ENCODE data around the gene CREB5.

The CREB5 gene

GRCh38 chr7:28621369-28621841 lies 209.1 kb downstream of the CREB5 start:
- no peak for DNase-seq

- DNase-seq = no peak
These were observed 210.9 kb downstream of the CREB5 start for GRCh38 chr7:28623105-28623730.

DNA sequence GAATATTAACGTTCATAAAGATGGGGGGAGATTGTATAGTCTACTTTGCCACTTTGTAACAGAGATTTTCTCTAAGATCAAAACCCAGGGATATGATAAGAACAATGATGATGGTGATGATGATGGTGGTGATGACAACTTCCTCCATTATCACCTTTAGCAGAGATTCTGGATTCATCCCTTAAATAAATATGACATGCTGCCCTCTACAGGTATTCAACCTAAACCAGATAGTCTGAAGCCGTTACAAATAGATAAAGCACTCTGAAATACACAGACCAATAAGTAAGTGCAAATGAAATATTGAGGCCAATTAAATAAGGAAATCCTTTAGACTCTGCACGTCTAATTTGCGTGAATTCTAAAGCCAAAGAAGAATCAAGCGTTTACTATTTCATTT lies 211.5 kb downstream of the CREB5 start:
- DNase-seq = peak; percentile 19

- DNase-seq = no peak
These were observed 213.1 kb downstream of the CREB5 start for GRCh38 chr7:28625432-28625831.

- DNase-seq = no peak
These were observed 213.9 kb downstream of the CREB5 start for GRCh38 chr7:28626221-28626620.

- DNase-seq = peak; percentile 32
These were observed 214.4 kb downstream of the CREB5 start for GRCh38 chr7:28626624-28627262.

DNA sequence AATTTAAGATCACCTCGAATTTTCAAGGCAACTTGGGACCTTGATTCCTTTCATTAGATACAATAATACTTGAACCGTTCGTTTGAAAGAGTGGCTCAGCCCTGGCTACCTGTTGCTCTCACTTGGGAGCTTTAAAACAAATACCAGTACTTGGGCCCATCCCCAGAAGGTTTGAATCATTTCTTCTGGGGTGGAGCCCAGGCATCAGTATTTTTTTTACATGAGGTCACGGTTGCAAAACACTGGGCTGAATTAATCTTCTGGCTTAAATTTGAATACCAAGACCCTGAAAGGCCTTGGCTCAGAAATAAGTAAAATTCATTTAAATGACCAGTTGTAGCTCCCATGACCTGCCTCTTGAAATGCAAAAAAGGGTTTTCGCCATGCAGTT lies 214.9 kb downstream of the CREB5 start:
- DNase-seq = no peak

DNA sequence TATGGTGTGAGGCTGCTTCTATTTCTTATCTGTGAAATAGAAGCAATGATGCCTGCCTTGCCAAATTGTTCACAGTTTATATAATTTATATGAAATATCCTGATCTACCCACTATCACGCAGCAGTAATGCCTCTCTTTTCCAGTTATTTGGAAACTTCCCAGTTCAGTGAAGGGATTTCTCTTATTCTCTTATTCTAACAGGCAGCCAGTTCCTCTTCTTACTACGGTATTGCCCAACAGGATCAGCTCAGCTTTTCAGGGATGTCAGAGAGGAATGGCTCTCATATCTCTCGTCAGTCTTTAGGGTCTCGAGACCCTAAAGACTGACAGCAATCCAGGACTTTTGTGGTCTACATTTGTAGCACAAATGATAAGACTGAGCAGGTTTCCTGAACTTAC lies 215.6 kb downstream of the CREB5 start:
- DNase-seq = no peak

- no peak for DNase-seq
These were observed 217.0 kb downstream of the CREB5 start for GRCh38 chr7:28629216-28629842.

DNA sequence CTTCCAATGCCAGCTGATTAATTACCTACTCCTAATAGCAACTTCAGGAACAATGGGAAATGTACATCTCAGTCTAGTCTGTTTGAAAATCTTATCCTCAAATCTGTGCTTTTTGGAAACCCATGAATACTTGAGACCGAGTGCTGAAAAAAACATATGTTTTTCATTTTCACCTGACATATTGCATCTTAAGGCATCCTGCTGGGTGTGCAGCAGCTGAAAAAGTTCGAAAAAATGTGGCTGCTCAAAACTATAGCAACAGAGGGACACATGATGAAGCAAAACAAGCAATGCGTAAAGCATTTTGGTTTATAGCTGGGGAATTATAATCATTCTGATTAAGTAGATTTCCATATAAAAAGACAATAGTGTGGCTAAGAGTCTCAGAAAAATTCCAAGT lies 218.0 kb downstream of the CREB5 start:
- no peak for DNase-seq

DNA sequence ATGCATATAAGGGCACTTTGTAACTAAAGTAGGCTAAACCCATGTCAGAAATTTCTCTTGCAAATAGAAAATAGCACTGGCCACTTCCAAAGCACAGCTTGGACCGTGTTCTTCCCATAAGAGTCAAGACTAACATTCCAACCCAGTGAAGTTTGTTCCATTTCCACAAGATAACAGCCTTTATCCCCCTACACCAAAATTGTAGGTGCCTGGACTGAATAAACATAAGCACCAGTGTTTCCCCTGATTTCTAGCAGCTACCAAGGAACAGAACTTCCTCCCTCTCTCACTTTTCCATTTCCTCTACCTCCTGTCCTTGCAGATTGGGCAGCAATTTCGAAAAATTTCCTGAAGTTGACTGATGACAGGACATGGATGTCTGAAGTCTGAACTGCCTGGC lies 219.7 kb downstream of the CREB5 start:
- DNase-seq = no peak

- no peak for DNase-seq
These were observed 226.6 kb downstream of the CREB5 start for GRCh38 chr7:28638914-28639313.

- no peak for DNase-seq
These were observed 227.7 kb downstream of the CREB5 start for GRCh38 chr7:28640001-28640400.

DNA sequence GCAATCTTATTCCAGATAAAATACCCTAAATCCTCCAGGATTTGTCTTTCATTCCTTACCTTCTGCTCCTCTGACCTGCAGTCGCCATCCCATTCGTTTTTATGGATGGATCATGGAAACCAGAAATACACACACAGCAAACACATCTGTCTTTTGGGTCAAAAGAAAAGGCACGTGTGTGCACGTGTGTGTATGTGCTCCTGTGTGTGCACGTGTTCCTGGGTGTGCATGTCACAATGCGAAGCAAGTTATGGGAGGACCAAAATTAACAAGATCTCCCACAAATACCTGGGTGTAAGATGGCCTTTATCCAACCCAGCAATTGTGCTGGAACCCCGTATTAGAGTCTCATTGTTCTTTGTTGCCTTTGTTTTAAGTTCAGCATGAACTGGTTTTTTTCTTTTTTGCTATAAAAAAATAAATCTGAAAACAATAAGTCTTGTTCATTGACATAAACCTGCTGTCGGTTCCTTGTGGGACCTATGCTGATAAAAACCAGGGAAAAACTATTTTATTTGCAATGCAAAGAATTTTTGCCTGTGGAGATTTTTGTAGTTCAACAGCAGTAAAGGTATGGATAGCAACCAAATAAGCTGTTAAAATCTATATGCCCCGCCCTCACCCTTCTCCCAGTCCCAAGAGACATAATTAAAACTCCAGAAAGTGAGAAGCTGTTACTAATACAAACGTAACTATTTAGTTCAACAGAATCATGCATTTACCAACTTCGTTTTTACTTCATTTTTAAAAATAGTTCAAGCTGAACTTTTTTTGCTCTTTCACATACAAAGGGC lies 229.6 kb downstream of the CREB5 start:
- DNase-seq = no peak

DNA sequence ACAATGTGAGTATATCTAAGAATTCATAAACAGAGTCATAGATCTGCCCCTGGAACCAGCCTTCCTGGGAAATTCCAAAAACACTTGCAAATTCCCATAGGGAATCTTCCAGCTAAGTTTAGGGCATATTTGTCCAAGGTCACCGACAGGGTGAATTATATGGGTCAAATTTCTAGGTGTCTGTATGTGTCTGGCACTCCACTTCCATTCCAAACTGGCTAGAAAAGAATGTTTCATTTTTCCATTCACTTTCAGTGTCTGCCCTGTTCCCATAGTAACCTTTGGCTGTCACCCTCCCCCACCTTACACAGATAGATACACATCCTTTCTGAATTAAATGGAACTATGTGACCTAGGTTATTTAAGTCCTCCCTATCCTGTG lies 230.9 kb downstream of the CREB5 start:
- no peak for DNase-seq

- DNase-seq = no peak
These were observed 231.4 kb downstream of the CREB5 start for GRCh38 chr7:28643584-28644340.

DNA sequence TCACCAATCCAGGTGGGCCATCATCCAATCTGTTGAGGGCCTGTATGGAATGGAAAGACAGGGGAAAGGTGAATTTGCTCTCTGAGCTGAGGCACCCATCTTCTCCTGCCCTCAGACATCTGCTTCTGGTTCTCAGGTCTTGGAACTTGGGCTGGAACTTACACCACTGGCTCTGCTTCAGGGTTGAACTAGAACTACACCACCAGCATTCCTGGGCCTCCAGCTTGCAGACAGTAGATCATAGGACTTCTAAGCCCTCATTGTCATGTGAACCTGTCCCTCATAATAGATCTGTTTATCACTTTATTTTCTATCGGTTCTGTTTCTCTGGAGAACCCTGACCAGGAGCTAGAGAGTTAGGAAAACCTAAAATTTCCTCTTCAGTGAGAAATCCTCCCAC lies 233.5 kb downstream of the CREB5 start:
- no peak for DNase-seq

- DNase-seq = no peak
These were observed 234.2 kb downstream of the CREB5 start for GRCh38 chr7:28646376-28647075.

- no peak for DNase-seq
These were observed 234.7 kb downstream of the CREB5 start for GRCh38 chr7:28647076-28647421.

- no peak for DNase-seq
These were observed 236.9 kb downstream of the CREB5 start for GRCh38 chr7:28649189-28649588.

GRCh38 chr7:28649811-28650210 lies 237.5 kb downstream of the CREB5 start:
- DNase-seq = no peak

- no peak for DNase-seq
These were observed 241.8 kb downstream of the CREB5 start for GRCh38 chr7:28654110-28654509.
